ENCODE results near the gene OR10G6.
"Not testable (repeated sequence)": the region's sequence is repeated elsewhere in the genome, so short reads cannot be mapped to it uniquely, and the experiment has no call there.

Gene OR10G6, protein sequence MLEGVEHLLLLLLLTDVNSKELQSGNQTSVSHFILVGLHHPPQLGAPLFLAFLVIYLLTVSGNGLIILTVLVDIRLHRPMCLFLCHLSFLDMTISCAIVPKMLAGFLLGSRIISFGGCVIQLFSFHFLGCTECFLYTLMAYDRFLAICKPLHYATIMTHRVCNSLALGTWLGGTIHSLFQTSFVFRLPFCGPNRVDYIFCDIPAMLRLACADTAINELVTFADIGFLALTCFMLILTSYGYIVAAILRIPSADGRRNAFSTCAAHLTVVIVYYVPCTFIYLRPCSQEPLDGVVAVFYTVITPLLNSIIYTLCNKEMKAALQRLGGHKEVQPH

DNA sequence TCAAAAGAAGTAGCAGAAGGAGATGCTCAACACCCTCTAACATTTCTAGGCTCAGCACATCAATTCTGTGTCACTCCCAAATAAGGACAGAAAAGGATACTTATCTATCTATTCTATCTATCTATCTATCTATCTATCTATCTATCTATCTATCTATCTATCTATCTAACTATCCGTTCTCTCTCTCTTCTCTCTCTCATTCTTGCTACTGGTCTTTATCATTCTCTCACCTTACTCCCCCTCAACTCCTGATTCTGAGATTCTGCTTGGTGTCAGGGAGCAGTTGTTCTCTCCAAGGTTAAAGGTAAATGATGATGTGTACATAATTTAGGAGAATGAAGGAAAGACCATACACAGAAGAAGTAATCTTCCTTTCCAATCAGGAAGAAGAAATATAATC is at the start of gene OR10G6:
TSS of gene OR10G6 (minus strand) at position 43 of the 400 bp plus-strand sequence. CDS start at position 43, 0 bp downstream.
- DNase-seq (ENCODE audit: low read depth) = no peak

DNA sequence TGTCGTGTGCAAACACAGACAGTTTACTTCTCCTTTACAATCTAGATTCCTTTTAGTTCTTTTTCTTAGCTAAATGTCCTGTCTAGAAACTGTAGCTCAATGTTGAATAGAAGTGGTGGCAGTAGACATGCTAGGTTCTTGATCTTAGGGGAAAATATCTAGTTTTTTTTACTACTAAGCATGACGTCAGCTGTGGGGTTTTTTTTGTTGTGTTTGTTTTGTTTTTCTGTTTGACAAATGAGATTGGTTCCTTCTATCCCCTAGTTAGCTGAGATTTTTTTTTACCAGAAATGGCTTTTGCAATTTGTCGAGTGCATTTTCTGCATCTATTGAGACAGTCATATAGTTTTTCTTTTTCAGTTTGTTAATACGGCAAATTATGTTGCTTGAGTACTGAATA is 48.5 kb upstream of the OR10G6 start:
- DNase-seq (ENCODE audit: low read depth) = no peak

DNA sequence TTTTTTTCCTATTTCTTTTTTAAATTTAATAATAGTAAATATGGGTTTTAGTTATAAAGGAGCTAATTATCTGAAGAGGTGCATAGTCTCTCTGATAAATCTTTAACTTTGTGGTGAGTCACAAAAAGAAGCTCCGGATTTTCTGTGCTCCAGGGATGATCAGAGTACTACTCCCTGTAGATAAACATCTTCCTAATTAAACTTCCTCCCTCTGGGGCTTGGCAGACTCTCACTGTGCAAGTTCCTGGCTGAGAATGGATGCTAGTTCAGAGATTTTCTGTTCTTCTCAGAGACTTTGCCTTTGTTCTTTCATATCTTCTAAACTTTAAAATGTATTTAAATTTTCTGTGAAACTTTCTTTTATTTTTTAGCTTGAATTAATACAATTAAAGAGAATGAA is 46.3 kb upstream of the OR10G6 start, which contains the start of gene OR10G7:
TSS of gene OR10G7 (minus strand) at position 72 of the 400 bp plus-strand sequence. CDS start 2,324 bp downstream, outside the sequence.
- DNase-seq (ENCODE audit: low read depth) = no peak

DNA sequence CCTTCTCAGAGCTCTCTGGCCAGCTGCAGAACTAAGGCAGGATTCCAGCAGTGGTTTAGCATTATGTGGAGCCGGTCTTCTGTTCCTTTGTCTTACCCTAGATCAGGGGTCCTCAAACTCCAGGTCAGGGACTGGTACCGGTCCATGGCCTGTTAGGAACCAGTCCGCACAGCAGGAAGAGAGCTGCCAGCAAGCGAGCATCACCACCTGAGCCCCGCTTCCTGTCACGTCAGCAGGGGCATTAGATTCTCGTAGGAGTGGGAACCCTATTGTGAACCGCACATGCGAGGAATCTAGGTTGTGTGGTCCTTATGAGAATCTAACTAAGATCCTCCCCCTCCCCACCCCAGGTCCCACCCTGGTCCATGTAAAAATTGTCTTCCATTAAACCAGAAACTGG is 44.6 kb upstream of the OR10G6 start:
- DNase-seq (ENCODE audit: low read depth) = no peak

DNA sequence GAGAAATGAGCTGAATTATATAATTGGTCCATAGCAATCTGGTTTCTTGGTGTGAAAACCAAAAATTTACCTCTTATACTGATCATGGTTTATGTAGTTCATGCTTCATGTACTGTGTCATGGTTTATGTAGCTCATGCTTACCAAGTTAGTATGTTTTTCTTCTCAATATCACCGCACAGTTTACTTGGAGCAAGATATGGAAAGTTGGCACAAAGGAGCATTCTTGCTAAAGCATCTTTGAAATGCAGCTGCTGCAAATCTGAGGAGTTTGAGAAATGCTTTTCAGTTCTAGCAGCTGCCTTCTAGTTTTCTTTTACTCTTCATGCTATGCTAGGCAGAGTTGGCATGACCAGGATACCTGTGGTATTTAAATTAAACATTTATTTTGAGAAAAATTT is 41.7 kb upstream of the OR10G6 start:
- no peak for DNase-seq (ENCODE audit: low read depth)

DNA sequence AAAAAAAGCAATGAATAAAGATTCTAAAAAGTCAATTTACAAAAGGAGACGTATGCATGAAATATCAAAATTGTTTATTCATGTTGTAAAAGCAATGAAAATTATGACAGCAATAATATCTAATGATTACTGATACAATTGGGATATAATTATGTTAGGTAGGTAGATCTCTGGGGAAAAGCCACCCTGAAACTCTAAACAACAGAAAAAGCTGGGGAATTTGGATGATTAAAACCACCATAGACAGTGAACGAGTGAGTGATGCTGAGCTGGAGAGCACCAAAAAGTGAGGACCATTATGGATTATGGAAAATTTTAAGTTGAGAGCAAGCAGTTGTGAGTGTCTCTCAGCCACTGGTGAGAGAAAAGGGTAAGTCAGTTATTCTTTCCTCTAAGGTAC is 31.5 kb upstream of the OR10G6 start, which contains the start of gene OR10G8:
TSS of gene OR10G8 (plus strand) at position 301 of the 400 bp plus-strand sequence. CDS start 2,825 bp downstream, outside the sequence.
- no peak for DNase-seq (ENCODE audit: low read depth)

DNA sequence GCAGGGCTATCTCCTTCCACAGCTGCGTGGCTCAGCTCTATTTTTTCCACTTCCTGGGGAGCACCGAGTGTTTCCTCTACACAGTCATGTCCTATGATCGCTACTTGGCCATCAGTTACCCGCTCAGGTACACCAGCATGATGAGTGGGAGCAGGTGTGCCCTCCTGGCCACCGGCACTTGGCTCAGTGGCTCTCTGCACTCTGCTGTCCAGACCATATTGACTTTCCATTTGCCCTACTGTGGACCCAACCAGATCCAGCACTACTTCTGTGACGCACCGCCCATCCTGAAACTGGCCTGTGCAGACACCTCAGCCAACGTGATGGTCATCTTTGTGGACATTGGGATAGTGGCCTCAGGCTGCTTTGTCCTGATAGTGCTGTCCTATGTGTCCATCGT is 20.9 kb upstream of the OR10G6 start:
- DNase-seq (ENCODE audit: low read depth) = not testable (repeated sequence)

DNA sequence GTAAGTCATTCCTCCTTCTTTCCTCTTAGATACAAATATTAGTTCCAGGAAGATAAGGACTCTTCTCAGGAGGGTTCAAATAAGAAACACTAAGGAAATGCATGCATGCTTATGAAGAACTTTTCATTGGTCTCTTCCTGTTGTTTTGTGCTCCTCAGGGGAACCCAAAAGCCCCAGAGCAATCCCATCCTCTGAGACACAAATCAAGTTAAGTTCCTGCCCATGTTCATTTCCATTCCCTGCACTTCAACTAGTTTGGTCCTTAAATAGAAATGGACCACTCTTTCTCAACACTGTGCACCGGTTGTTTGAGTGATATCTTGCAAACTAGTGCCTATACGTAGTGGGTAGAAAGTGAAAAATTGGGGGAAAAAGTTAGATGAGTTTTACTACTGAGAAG is 17.7 kb upstream of the OR10G6 start, which contains the start of gene OR10G4:
TSS of gene OR10G4 (plus strand) at position 301 of the 400 bp plus-strand sequence. CDS start 2,578 bp downstream, outside the sequence.
- DNase-seq (ENCODE audit: low read depth) = no peak

DNA sequence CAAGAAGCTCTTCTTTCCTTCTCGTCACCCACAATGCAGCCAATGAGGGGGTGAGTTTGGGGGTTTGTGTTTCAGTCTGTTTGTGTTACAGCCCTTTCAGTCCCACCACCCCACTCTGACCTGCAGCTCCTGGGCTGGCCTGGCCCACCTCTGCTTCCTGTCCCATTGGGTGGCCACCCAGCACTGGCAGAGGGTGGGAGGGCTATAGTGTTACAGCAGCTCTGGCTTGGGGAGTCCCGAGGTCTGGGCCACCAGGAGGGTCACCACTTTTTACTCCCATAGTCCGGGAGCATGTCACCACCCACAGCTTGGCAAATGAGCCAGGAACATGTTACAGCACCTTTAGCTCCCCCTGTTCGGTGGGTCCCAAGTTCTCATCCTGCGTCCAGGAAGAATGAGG is 15.7 kb downstream of the OR10G6 start:
- no peak for DNase-seq (ENCODE audit: low read depth)

DNA sequence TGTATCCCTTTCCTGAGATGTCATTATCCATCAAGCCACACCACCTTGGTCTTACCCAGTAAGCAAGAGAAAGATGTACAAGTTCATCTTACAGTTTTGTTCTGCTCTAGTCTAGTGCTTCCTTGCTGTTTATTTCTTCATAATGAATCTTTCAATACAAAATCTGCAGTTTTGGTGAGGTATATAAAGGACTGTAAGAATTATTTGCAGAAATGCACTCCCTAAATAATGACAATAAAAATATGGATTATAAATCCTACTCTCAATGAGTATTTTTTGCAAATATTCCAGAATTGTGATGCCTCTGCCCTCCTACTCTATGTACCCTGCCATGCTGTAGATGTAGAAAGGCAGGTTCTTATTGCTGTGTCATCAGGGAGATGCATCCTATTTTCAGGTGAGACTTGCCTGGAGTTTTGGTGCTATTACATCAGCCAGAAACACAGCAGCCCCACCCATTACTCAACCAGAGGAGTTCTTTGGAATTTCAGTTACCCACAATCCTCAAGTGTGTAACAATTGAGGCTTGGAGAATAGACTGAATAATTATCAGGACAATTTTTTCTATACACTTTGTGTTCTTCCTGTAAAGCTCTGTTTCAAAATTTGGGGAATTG is 17.1 kb downstream of the OR10G6 start, which contains the start of gene OR10S1:
TSS of gene OR10S1 (minus strand) at position 51 of the 617 bp plus-strand sequence. CDS start 117 bp downstream, outside the sequence.
- no peak for DNase-seq (ENCODE audit: low read depth)

DNA sequence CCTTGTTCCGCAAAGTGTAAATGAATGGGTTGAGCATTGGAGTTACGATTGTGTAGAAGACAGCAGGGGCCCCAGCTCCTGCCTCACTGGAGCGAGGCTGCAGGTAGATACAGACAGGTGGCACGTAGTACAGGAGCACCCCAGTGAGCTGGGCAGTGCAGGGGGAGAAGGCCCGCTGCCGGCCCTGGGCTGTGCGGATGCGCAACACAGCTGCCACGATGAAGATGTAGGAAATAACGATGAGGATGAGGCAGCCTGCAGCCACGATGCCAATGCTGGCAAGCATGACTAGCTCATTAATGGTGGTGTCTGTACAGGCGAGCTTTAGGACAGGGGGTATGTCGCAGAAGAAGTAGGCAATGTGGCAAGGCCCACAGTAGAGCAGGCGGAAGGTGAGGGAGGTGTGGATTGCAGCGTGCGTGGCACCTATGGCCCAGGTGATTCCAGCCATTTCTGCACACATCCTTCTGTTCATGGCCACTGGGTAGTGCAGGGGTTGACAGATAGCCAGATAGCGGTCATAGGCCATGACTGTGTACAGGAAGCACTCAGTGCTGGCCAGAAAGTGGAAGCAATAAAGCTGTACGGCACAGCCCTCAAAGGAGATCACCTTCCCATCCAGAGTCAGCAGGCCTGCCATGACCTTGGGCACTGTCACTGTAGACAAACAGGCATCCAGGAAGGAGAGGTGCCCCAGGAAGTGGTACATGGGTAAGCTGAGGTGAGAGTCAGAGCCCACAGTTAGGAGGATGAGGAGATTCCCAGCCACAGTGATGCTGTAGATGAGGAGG is 18.0 kb downstream of the OR10G6 start:
- DNase-seq (ENCODE audit: low read depth) = no peak

DNA sequence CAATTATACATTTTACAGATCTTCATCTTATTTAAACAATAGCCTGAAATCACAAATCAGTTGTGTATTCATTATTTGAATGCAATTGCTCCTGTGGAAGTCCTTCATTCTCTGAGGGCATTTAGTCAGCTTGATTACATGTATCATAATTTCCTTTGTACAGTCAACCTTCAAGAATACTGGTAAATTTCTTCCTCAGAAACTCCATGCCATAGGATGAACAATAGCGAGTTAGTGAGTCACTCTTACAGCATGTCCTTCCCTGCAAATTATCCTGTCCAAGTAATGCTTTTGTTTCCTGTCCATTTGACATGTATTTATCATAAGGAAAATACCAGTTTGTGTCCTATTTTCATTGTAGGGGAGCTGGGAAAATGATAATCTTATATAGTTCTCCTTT is 21.1 kb downstream of the OR10G6 start:
- DNase-seq (ENCODE audit: low read depth) = no peak

DNA sequence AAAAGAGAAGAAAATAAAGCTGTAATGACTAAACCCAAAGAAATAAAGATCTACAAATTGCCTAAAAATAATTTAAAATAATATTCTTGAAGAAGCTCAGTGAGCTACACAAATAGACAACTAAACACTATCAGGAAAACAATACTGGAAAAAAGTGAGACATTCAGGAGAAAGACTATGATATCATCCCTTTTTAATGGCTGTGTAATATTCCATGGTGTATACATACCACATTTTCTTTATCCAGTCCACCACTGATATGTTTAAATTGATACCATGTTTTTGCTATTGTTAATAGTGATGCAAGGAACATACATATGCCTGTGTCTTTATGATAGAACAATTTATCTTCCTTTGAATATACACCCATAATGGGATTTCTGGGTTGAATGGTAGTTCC is 38.2 kb downstream of the OR10G6 start:
- DNase-seq (ENCODE audit: low read depth) = no peak

DNA sequence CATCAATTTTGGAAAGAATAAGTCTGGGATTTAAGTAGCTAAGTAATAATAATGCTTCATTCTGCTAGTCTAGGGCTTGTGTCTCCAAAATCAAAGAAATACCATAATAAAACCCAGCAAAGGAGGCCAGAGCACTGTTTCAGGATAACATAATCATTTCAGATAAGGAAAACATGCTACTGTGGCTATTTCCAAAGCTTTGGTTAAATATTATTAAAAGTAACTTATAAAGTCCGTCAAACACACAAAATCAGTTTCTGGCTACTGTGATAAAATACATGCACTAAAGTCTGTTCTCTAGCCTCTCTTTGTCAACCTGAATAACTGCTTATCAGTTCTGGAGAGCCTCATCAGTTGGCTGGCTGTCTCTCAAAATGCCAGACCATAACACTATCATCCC is 49.8 kb downstream of the OR10G6 start:
- no peak for DNase-seq (ENCODE audit: low read depth)

Data from activated T-cell treated with anti-CD3 and anti-CD28 coated beads for 24 hours (primary cell).